NCI-H2196 (cell line): ENCODE results near the gene MICAL2.

Experiments used
- DNase-seq: peaks from one replicate; lab custom pipeline; 2025; ENCODE audit not compliant: unreplicated experiment; lab: John Stamatoyannopoulos, UW

MICAL2 gene

DNA sequence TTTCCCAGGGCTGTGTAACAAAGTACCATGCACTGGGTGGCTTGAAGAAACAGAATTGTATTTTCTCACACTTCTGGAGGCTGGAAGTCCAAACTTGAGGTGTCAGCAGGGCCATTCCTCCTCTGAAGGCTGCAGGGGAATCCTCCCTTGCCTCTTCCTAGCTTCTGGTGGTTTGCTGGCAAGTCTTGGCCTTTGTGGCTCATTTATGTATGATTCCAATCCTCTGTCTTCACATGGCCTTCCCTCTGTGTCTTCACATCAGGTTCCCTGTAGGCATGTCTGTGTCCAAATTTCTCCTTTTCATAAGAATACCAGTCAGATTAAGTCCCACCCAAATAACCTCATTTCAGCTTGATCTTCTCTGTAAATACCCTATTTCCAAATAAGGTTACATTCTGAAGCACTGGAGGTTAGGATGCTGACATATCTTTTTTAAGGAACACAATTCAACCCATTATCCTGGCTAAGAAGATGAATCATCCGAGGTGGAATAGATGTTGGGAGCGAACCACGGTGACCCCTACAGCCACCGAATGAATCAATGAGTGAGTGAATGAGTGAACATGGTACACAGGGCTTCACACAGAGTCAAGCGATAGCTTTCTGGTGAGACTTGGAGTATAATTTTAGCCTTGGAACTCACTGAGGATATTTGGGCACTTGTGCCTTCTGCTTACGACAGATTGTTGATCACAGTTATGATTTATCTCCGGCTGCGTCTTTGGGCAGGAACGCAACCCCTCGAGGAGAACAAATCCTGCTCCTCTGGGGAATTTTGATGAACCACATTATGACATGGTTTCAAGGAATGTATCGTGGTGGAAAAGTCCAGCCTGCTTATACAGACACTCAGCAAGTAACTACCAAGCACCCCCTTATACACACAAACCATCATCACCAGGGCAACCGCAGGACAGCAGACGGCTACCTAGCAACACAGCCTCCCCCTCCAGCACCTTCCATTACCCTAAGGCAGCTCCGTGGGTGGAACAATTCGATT lies 34.3 kb upstream of the MICAL2 start:
- DNase-seq = no peak

DNA sequence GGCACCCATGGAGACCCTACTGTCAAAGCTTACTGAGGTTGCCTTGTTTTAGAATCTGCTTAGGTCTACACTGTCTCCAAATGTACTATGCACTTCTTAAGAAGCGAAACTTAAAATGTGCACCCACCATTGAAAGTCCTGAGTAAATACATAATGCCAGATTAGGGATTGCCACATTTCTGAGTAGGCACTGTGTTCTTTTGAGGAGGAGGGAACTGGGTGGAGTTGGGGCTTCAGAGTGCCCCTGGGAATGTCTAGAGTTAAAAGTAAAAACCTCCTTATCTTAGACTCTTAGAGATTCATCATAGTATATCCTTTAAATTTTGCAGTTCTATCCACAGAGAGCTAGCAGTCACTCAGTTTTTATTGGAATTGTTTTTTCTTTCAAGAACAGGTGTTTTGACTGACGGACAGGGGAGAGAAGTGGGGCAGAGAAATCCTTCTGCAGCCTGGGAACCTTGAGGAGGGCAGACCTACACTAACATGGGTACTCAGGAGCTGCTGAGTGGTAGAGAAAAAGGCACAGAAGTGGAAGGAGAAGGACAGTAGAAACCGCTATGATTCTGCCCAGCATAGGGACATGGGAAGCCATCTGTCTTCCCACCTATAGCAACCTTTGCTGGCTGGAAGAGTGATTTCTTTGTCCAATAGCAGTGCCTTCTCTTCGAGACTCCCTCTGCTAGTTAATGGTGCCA lies 33.4 kb upstream of the MICAL2 start:
- DNase-seq = no peak

DNA sequence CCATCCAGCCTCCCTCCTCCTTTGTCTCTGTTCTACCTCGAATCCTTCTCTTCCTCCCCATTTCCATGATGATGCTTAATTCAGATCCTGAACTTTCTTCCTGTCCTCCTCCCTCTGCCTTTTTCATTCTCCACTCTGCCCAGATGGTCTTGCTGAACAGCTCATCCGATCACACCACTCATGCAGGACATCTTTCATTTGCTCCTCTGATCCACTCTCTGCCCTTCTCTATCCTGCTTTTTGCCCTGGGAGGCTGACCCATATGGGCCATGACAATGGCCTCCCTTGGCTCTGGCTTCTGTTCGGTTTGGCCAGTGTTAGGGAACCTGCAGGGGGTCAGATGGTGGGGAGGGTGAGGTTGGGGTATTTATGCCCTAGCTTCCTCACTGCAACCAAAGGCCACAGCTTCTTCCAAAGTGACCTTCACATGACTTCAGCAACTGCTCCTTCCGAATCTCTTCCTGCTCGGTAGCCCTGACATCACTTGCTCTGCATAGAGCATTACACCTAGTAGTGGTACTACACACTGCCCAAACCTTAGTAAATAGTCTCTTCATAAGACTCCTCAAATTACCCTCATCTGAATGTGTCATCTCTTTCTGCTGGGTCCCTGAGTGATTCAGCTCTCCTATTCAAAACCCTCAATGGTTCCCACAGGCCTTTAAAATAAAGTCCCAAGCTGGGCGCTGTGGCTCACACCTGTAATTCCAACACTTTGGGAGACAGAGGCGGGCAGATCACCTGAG lies 32.7 kb upstream of the MICAL2 start:
- no peak for DNase-seq

DNA sequence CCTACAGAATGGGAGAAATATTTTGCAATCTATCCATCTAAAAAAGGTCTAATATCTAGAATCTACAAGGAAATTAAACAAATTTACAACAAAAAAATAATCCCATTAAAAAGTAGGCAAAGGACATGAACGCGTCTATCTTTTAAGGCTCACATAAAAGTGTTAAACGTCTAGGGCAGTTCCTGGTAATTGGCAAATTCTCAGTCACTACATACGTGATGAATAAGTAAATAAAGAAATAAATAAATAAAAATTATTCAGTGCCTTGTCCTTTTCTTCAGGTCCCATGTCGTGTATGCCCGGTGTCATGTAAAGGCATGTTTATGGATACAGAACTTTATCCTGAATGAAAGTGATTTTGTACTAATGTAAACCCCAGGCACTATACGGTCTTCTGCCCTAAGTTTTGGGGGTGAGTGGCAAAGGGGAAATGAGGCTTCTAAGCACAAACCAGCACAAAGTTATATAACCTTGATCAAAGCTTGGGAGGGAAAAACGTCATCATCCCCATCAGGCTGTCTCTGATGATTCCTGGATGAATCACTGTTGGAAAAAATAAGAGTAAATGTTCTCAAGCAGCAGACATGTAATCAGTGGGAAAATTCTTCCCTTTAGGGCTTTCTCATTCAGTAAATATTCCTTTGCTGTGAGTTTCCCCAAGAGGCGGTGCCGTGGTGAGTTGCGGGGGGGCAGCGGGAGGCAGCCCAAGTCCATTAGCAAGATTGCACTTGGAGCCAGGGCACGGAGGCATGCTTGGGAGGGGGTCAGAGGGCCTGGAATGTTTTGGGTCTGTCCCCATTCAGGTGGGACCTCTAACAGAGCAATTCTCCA lies 30.4 kb upstream of the MICAL2 start:
- DNase-seq = no peak

DNA sequence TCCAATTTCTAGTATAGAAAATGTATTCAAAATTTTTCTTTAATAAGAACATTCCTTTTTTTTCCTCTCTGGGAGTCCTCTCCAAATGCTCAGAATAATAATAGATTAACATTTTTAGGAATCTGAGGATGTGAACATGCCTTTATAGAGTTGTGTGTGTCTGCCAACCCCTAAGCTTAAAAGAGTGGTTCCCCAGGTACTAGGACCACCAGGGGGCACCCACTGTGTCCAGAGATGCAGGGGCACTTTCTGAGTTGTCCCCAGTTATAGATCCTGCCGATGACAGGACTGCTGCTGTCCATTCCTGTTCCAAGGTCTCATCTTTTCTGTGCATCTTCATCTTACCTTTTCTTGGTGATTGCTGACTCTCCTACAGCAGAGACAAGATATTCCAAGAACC lies 27.0 kb upstream of the MICAL2 start:
- no peak for DNase-seq

DNA sequence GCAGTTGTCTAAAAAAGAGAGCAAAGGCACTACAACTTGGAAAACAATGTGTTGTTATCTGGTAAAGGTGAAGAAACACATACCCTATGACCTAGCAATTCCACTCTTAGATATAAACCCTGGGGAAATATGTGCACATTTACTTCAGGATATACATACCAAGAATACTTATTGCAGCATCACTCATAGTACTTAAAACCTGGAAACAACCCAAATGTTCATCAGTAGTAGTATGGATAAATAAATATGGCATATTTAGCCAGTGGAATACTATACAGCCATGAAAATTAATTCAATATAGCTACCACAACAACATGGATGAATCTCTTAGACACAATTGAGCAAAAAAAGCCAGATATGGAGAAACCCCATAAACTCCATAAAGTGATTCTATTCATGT lies 26.1 kb upstream of the MICAL2 start:
- no peak for DNase-seq

DNA sequence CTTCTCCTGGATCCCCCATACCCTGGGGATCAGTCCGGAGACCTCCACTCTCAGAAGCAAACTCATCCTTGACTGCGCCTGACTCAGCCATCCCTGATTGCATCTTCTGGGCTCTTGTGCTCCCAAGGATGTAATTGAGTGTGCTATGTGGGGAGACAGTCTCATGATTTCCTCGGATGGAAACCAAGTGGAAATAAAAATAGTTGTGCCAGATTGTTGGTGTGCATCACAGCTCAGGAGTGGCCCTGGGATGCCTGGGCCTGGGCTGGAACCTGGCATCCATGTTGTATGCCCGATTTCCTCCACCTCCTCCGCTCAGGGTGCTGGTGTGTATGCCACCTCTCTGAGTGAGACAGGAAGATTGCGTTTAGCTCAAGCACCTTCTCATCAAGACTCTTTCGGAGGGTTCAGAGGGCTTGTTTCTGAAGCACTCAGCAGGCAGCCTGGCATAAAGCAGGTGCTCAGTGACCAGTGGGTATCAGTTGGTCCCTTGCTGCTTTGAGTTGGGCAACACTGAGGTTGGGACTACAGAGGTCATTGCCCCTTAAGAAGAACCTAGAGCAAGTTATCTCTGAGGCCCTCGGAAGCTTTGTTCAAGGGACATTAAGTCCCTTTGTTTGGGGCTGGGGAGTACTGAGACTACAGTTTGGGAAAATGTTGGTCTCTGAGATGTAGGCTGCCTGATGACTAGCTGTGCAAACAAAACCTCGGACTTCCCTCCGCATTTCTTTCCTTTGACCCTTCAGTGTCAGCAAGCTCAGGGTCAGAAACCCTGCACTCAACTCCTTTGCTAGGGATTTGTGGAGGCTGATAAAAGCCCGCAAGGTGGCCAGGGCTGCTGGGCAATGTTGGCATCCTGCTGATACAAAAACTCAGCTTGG lies 24.8 kb upstream of the MICAL2 start:
- DNase-seq = no peak

DNA sequence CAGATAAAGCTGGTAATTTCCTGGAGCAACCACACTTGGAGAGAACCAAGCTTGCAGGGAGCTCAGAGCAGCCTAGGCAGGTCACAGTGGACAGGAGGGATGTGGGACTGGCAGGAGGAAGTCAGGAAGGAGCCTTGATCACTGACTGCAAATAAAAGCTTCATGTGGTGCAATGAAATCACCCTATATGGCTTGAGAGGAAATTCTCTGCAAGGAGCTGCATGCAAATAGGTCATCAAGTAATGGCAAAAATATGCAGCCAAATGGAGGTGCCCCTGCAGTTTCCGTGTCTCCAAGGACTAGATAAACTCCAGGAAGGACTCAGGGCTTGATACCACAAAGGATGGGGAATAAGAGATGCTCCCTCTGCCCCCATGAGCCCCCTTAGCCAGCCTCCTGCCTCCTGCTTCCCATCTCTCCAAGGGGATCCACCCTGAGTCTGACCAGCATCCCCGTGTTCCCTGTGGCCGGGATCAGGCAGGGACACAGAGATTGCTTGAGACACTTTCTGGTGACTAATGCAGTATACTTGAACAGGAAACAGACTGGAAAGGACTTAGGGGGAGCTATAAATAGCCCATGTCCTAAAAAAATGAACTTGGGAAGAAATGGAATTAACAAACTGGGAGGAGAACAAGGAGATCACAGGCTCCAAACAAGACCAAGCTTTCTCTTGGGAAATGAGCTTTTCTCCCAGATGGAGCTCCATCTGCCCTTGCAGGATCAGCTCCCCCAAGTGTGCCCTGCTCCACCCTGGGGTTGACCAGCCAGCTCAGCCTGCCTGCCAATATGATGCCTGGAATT lies 23.9 kb upstream of the MICAL2 start:
- no peak for DNase-seq

DNA sequence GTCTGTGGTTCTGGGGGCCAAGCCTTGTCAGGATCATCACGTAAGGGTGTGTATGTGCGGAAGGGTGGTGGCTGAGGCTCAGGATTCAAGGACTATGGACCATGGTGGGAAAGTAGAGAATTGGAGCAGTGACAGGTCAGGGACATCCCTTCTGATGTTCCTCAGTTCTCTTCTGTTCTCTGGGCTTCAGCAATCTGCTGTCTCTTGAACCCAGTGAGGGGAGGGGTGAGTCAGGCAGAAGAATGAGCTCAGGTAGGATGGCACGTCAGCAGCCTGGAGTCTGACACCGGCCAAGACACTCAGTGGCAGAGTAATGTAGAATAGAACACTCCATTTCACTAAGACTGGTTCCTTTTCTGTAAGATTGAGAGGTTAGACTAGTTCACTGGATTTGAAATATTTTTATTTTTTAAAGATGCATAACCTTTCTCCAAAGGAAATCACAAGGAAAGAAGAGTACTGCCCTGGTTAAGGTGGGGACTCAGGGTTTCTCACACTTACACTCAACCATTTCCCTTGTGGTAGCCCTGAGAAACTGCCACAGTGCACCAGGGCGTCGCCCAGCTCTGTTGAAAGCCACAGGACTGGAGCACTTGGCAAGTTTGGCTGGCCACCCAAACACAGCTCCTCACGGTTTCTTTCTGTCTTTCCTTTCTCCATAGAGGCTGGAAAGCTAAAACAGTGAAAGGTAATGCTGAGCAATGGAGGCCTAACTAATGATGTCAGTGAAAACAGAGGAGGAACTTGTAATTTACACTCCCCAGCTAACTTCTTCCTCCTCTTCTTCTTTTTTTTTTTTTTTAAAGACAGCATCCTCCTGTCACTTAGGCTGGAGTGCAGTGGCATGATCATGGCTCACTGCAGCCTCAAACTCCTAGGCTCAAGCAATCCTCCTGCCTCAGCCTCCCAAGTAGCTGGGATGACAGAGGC lies 23.1 kb upstream of the MICAL2 start:
- no peak for DNase-seq

DNA sequence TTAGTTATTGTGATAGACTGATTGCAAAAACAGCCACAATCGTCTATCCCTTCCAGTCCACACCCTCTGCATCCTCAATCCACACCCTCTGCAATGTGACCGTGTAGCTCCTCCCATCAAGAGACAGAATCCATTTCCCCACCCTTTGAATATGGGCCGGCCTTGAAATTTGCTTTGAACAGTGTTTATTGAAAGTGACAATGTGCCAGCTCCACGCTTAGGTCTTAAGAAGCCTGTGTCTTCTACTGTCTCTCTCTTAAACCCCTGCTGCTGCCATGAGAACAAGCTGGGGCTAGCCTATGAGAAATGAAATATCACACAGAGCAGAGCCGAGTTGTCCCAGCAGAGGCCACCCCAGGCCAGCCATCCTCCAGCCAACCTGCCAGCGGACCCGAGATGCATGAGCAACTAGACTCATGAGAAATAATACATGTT lies 22.3 kb upstream of the MICAL2 start:
- no peak for DNase-seq

DNA sequence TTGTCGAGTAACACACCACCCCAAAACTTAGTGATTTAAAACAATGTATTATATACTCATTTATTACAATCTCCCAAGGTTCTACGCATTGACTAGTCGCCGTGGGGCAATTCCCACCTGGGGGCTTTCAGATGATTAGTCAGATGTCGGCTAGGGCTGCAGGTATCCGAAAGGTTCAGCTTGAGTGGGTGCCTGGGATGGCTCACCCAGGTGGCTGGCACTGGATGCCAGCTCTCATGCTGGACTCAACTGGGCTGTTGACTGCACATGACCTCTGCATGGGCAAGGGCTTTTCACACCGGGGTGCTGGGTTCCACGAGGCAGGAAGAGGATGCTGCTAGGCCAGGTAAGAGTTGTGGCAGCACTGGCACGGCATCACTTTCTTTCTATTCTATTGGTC lies 21.9 kb upstream of the MICAL2 start:
- DNase-seq = no peak

DNA sequence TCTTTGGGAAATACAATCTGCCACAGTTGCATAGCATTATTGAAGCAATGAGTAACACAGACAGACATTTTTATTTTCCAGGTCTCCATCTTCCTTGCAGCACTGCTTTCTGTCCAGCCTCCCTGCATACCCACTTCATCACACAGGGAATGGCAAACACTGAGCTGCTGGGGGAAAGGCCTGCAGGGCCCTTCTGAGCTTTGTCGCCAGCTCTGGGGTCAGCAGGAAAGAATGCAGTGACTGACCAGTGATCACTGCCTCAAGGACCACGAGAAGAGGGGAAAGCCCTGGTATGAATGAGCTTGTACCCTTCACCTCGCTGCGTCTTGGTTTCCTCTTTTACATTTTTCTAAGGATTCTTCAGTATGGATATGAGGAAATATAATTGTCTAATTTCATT lies 21.3 kb upstream of the MICAL2 start:
- no peak for DNase-seq

DNA sequence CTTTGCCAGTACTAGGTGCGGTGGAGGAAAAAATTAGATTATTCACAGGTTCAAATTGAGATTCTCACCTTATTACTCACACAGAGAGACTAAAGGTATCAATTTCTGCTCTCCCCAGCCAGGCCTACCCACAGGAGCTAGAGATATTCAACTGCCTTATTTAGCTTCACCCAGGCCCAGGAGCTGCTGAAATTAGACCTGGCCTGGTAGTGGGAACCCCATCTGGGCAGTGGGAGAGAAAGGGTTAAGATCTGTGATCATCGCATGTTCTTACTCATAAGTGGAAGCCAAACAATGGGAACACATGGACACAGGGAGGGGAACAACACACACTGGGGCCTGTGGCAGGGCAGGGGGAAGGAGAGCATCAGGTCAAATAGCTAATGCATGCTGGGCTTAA lies 20.9 kb upstream of the MICAL2 start:
- DNase-seq = no peak

DNA sequence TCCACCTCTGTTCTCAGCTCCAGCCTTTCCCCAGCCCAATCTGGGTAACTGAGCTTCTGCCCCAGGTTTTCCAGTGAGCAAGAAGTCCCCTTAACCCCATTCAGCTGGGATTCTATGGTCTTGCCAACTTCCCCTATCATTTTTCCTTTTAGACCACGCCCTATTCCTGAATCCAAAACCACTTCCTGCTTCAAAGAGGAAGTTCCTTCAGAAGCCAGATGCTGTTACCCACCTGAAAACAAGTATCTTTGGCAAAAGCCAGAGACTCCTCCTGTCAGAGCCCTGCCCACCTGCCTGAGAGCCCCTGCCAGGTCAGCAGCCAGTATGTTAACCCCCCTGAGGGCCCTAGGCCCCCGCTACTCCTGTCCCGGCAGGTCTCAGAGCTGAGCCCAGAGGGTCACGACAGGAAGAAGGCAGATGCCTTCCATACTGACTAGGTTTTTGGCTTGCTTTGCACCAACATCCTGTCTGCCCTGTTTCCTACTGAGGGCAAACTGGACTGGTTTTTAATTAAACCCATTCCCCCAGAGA lies 20.3 kb upstream of the MICAL2 start:
- DNase-seq = no peak

DNA sequence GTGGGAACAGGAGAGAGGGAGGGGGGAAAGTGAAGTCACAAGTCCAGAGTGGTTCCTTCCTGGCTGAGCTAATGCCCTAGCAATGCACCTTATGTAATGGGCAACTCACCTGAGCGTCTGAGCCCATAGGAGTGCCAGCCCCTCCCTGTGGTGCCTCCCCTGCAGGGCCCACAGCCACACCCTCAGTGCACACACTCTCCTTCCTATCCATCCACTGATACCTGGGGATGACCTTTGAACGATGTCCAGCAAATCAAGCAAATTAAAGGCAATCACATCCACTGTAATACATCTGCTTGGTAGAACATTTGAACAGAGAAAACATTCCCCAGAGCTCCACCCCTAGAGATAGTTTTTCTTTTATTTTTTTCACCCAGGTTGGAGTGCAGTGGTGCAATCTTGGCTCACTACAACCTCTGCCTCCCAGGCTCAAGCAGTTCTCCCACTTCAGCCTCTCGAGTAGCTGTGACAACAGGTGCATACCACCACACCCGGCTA lies 19.6 kb upstream of the MICAL2 start:
- DNase-seq = no peak

DNA sequence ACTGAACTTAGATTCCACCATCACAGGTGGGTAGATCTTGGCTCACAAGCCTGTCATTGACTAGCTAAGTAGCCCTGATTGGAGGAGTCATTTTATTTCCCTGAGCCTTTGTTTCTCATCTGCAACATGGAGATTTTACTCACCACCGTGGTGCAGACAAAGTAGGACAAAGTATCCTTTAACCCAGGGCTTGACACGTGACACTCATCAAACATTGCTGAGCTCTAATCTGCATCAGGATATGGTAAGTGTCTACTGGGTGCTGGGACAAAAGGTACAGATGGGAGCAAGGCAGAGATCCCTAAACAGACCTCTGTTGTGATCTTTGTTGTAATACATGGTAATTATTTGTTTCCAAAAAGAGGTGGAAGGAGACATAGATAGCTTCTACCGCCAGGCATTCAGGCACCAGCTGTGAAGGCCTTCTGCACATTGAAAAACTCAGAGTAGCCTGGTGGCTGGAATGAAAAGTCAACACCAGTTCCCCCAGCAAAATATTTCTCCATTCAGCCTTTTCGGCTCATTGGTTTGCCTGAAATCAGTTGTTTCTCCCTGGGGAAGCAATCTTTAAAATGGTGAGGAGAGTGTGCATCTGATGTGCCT lies 18.3 kb upstream of the MICAL2 start:
- peak; percentile 19 for DNase-seq

DNA sequence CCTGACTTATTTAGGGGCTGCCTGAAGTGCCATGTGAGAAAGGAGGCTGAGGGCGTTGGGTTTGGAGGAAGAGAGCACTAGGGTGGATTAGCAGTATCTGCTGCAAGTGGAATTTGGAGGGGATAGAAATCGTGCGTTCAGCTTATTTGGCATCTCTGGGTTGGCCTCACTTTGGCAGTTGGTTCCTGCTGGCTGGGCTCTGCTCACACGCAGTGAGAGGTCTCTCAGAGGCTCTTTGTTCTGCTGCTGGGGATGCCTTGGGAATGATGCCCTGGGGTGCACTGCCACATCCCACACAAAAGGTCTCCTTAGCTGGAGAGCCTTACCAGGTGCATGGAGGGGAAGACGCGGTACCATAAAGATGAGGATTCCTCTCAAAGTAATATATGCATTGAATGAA lies 17.7 kb upstream of the MICAL2 start:
- no peak for DNase-seq
